ENCODE measurements around the gene EFNB2.

EFNB2 gene

DNA sequence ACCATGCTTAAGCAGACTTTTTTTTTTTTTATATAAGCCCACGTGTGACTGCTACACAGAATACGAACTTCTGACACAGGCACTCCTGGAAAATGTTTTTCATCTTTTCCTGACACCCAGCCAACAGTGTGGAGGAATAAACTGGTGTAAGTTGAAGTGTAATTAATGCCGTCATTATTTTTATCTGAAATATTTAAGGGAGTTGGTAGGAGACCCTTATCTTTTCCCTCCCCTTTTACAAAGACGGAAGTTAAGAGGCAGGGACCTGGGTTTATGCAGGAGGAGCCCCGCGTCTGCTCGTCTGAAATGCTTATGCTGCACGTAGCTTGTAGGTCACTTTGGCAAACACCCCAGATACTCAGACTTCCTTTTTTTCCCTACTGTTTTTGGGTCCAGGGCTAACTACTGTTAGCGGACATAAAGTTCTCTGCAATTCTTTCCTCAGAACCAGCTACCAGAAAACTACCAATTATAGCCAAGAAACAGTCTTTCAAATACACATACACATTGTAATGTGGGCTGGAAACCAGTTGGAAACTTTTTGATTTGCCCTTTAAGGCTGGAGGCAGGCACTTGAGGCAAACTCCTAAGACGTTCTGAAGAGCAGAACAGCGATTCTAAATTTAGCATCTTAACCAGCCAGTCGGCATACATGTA is 50.8 kb downstream of the EFNB2 start:
- no peak for DNase-seq (ENCODE audit: low read depth in 2 of 2)

DNA sequence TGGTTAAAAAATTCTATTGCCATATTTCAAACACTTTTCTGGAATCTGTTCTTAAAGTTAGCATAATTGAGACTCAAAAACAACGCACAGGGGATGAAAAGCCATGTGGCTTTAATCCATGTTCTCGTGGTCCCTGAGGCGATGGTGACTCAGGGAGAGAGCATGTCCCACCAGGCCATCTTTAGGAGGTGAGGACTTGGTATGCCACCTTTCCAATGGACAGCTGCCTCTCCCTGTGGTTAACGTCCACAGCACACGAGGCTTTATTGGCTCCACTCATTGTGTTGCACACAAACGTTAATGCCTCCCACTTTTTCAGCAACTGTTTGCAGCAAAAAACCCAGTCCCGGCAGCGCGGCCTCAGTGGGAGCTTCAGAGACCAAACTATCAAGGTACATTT is 51.4 kb downstream of the EFNB2 start:
- no peak for DNase-seq (ENCODE audit: low read depth in 2 of 2)

DNA sequence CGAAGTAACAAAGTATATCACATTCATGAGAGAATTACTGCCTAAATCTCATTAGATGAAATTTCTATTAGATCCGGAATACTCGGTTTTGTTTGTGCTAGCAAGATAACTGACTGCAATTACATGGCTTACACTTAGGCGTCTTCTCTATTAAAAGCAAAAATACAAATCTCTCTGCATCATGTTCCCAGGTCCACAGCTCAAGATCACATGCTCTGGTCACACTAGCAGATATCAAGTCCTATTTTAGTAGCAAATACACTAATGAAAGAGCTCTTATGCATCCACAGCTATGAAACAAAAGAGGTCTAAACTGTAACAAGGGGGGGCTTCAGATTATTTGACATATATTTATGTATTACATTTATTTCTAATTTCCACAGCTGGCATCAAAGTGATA is 53.5 kb downstream of the EFNB2 start:
- DNase-seq (ENCODE audit: low read depth in 2 of 2) = no peak

DNA sequence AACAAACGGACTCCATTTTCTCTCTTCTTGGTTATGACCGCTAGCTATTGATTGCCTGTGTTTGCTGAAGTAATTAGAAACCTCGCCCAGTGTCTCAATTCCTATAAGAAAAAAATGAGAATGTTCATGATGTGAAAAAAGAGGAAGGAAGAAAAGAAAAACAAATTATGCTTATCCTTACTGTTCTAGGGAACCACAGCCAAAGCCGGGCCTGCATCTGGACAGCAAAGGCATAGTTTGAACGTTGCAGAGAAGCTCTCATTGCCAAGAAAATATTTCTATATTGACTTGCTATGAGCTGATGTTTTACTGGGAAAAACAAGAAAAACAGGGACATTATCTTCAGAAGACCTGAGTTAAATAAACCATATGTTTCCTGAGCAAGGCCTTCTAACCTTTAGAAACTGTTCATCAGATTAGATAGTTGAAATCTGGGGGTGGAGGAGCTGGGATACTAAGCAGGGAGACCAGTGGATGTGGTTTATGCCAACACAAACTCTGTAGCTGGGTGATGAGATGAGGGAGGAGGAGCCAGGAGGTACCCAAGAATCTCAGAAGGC is 55.0 kb downstream of the EFNB2 start:
- DNase-seq (ENCODE audit: low read depth in 2 of 2) = no peak

DNA sequence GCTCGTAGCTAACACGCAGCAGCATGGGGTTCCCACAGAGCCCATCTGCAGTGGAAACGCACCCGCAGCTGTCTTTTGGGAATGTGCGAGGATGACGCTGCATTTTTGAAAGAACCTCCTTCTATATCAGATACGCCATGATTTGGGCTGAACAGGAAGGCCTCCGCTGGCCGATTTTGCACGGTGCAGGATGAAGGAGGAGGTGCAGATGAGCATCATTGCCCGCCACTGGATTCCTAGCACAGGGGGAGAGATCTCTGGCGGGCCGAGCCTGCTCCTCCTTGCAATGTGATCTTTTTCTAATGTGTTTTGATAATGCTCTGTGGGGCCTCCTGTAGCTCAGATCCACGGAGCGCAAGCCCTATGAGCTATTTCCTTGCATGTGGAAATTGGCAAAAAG is 55.5 kb downstream of the EFNB2 start:
- no peak for DNase-seq (ENCODE audit: low read depth in 2 of 2)

- DNase-seq (ENCODE audit: low read depth in 2 of 2) = no peak
Observed at GRCh38 chr13:106478116-106478515, 57.3 kb downstream of the EFNB2 start.

- no peak for DNase-seq (ENCODE audit: low read depth in 2 of 2)
Observed at GRCh38 chr13:106477303-106477702, 58.2 kb downstream of the EFNB2 start.

DNA sequence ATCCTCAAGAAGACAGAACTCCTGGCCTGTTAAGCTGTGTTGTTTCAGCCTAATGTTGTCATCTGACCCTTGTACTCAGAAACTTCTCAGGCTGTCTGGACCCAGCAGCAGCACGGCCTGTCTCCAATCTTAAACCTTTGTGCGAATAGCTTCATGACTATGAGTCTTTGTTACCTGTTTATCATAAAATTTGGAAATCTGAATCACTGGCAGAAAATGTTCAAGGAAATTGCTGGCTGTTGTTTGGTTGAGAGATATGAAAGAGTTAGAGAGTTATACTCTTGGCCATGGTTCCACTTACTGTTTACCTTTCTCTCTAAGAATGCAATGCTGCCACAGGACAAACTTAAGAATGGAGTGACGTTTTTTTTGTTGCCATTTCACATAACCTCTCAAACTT is 59.6 kb downstream of the EFNB2 start:
- DNase-seq (ENCODE audit: low read depth in 2 of 2) = no peak

- DNase-seq (ENCODE audit: low read depth in 2 of 2) = no peak
Observed at GRCh38 chr13:106474912-106475311, 60.5 kb downstream of the EFNB2 start.

DNA sequence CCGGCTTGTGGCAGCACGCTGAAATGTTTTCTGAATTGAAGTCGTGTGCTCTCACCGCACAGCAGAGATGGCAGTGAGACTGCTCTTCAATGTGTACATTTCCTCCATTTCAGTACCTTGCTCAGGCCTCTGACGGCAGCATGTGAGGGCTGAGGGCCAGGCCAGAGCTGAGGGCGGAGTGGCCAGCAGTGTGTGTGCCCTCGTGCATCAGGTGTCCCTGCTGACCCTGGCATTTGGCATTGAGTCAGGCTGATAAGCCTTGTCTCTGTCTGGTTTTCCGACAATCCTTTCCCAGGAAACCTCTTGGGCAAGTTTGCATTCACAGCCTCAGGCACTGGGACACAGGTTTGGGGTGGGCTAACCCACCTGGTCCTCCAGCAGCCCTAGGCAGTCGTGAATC is 62.3 kb downstream of the EFNB2 start:
- no peak for DNase-seq (ENCODE audit: low read depth in 2 of 2)

- DNase-seq (ENCODE audit: low read depth in 2 of 2) = no peak
Observed at GRCh38 chr13:106472621-106473020, 62.8 kb downstream of the EFNB2 start.

GRCh38 chr13:106471957-106472543 is 63.4 kb downstream of the EFNB2 start:
- DNase-seq (ENCODE audit: low read depth in 2 of 2) = no peak

- DNase-seq (ENCODE audit: low read depth in 2 of 2) = no peak
Observed at GRCh38 chr13:106470576-106470975, 64.9 kb downstream of the EFNB2 start.

- no peak for DNase-seq (ENCODE audit: low read depth in 2 of 2)
Observed at GRCh38 chr13:106468744-106469590, 66.5 kb downstream of the EFNB2 start.

- DNase-seq (ENCODE audit: low read depth in 2 of 2) = no peak
Observed at GRCh38 chr13:106468207-106468606, 67.3 kb downstream of the EFNB2 start.

DNA sequence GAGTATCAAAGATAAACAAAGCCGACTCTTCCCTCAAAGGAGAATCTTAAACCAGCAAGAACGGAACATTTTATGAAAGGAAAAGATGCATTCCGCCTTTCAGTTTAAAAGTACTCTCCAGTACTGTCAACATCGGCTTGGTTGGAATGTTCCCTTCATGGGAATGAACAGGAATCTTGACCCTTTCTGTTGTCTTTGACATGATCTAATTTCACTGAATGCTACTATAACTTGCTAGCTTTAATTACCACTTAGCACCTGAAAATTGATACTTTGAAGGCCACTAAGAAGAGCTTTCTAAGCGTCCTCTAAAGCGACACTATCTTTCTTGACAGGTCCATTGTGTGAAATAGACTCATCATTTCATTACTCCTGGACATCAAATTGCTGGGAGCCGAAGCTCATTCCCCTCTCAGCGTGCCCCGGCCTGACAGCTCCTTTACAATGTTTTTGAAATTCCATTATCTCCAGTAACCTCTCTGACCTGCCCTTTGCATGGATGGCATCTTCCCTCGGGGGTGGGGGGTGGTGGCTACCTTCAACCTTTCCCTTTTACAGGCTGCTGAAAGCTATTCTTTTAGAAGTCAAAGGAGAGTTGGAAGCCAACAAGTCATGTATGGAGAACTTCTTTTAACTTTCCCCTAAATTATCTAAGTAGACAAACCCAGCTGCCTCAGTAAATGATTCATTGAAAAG is 67.9 kb downstream of the EFNB2 start:
- DNase-seq (ENCODE audit: low read depth in 2 of 2) = no peak

DNA sequence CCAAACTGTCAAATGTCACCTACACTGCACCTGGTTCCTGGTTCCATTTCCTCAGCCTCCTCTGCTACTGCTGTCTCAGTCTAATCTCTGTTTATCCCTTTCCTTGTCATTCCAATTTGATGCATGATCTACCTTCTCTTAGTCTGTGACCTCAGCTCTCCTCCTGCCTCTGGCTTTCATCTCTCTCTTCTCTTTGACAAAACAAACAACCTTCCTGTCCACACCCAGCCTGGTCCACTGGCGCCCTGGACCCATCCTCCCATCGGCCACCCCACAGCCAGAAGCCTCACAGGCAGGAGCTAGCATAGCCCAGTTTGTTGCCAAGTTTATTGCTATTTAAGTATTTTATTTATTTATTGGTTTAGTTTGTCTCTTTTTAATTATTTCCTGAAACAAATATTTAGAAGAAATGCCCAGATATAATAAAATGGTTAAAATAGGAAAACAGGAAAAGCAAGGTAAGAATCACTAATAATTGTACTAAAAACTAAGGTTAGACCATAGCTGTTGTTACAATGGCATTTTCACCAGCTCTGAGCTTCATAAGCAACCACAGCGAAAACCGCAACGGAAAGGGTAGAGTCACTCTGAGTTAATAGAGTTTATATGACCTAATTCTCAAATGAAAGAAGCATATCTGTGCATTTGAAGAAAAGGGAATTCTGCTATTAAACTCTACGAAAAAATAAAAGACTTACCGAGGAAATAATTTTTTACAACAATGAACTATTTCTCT is 68.6 kb downstream of the EFNB2 start:
- no peak for DNase-seq (ENCODE audit: low read depth in 2 of 2)

DNA sequence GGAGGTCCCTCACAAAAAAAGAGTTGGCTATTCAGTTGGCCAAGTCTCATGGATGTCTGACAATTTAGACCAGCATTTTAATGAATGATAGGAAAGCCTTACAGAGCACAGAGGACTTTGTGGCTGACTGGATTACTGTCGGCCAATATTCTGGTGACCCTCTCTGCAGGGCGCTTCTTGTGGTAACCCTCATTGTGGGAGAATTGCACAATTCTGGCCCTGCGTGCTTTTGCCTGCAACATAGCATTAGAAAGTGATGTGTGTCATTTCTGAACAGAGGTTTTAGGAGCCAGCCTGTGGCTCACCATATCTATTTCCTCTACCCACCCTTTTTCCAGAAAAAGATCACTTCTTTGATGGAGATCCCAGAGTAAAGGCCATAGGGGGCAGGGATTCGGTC is 71.4 kb downstream of the EFNB2 start:
- no peak for DNase-seq (ENCODE audit: low read depth in 2 of 2)

- no peak for DNase-seq (ENCODE audit: low read depth in 2 of 2)
Observed at GRCh38 chr13:106462710-106463109, 72.8 kb downstream of the EFNB2 start.

DNA sequence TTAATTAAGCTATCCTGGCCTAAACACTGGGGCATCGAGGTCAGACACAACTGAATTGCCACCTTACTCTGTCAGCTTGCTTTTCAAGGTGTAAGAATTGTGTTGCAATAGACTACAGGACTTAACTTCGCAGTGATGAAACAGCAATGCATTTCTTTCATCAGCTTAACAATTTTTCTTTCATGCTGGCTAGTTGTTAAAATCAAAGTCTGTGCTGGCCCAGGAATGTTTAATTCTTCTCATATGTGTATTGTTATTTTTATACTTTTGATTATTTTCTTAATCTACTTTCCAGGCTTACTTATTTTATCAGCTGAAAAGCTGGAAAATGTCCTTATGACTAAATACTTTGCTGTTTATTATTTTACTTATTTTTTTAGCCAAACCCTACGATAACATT is 79.7 kb downstream of the EFNB2 start:
- DNase-seq (ENCODE audit: low read depth in 2 of 2) = no peak

GRCh38 chr13:106455190-106455589 is 80.3 kb downstream of the EFNB2 start:
- no peak for DNase-seq (ENCODE audit: low read depth in 2 of 2)

All from stimulated activated CD4-positive, alpha-beta T cell treated with anti-CD3 and anti-CD28 coated beads, Interleukin-1b, Interleukin-23, amount 100 ng/mL, for 1 hour (primary cell).